Heart left ventricle (tissue), 13 donors: Measurements from ENCODE around the gene NUAK1.

Experiments
- POLR2A ChIP-seq, 2 donors: fragments of 450-650 bp; IDR thresholded peaks; one replicate each; pipeline ENCODE4 v1.6.1; 2017; ENCODE audit warnings: antibody characterized with exemption in 2 of 2, mild to moderate bottlenecking in 2 of 2, moderate library complexity in 2 of 2
- TF ChIP-seq, protein P1 (sequence below), 12 donors: fragments of 200-600 bp; sonication (generic) in 4 of 12; IDR thresholded peaks; one replicate each; pipeline versions ENCODE4 v1.5.0 to v1.8.0; 2018 to 2022; ENCODE audit warnings: antibody characterized with exemption in 12 of 12, mild to moderate bottlenecking in 5 of 12
- donor health status: ischemic (EF 13 %, LVEDD 7.1; RV severe dilation, severe dysfunction).
- donor health status: DM: no; HTN: yes; CAD: no.
- donor health status: DM: no; HTN: no; CAD: no.
- donor health status: ischemic (EF 25% LVEDD 6.9; RV normal size, moderate dysfunction).
- donor health status: ischemic (EF 25% LVEDD 5.7; RV mildly dilated, moderate dysfunction).
- donor health status: ischemic (EF 35%, LVEDD 5.7; RV mildly dilated, moderate dysfunction).
- donor health status: nonischemic (EF 11% LVEDD 7.7; RV severe dilation, severe dysfunction).
- donor health status: DM: yes; HTN: yes; CAD: no.
- donor health status: PGD.
- donor health status: ischemic (EF 29% LVEDD 5.4; RV normal size, mild dysfunction).
- donor health status: nonischemic (EF 23%, LVEDD 6.1; RV moderate dilation, normal function).

DNA sequence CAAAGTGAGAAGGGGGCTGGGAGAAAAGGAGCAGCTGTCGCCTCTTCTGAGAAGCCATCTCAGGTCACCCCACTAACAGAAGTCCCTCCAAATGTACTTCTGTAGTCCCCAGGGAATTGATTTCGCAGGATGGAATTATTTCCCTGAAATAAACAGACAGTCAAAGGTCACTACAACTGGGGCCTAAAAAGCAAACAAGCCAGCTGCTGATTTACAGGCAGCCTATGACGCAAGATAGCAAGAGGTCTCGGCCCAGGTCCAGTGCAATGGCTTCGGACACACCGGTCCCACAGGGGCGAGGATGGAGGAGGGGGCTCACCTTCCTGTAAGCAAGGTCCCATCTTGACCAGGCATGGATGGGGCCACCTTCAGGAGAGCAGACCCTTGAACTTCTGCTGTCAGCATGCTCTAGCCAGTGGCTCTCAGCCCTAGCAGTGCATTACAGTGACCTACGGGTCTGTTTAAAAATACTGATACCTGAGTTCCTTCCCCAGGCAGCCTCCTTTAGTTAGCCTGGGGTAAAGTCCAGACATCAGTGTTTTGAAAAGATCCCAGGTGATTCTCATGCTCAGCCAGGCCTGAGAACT, 18.1 kb downstream of the NUAK1 start:
- TF ChIP-seq, protein P1, sequence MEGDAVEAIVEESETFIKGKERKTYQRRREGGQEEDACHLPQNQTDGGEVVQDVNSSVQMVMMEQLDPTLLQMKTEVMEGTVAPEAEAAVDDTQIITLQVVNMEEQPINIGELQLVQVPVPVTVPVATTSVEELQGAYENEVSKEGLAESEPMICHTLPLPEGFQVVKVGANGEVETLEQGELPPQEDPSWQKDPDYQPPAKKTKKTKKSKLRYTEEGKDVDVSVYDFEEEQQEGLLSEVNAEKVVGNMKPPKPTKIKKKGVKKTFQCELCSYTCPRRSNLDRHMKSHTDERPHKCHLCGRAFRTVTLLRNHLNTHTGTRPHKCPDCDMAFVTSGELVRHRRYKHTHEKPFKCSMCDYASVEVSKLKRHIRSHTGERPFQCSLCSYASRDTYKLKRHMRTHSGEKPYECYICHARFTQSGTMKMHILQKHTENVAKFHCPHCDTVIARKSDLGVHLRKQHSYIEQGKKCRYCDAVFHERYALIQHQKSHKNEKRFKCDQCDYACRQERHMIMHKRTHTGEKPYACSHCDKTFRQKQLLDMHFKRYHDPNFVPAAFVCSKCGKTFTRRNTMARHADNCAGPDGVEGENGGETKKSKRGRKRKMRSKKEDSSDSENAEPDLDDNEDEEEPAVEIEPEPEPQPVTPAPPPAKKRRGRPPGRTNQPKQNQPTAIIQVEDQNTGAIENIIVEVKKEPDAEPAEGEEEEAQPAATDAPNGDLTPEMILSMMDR (IDR thresholded peaks at IDR 0.05) = no peak
- no peak for TF ChIP-seq POLR2A (IDR thresholded peaks at IDR 0.05)
